Neural cell (in vitro differentiated cells): ENCODE data around the gene ARAP2. TPM values are rescaled to one million over a fixed set of nuclear protein-coding genes. Genes with fewer than 3 reads are reported as not detected.

Experiments
- H2AFZ ChIP-seq: fragments of 200-600, 300-800 bp; sonication (generic), shearing (Covaris generic); 2 replicates; pipeline ENCODE4 v1.6.0; 2014; ENCODE audit warnings: low read depth, mild to moderate bottlenecking, antibody characterized with exemption, low read length, moderate library complexity
- H3F3A ChIP-seq: fragments of 200-600 bp; shearing (Covaris generic); 2 replicates; pipeline ENCODE4 v1.6.1; 2016; ENCODE audit warnings: mild to moderate bottlenecking, moderate library complexity, mixed read lengths, antibody characterized with exemption, low read length; ENCODE audit not compliant: insufficient read depth, poor library complexity, severe bottlenecking
- H3K27ac ChIP-seq: fragments of 200-600, 300-800 bp; sonication (generic), shearing (Covaris generic); 2 replicates; pipeline ENCODE4 v1.5.1; 2014; ENCODE audit warnings: mild to moderate bottlenecking, low read length, moderate library complexity
- H3K27me3 ChIP-seq: fragments of 300-800, 200-600 bp; sonication (generic), shearing (Covaris generic); 2 replicates; pipeline ENCODE4 v1.6.0; 2014; ENCODE audit warnings: mild to moderate bottlenecking, low read depth, low read length, moderate library complexity; ENCODE audit not compliant: insufficient read depth
- H3K36me3 ChIP-seq: fragments of 300-800, 200-600 bp; sonication (generic), shearing (Covaris generic); 2 replicates; pipeline ENCODE4 v1.5.1; 2014; ENCODE audit warnings: mild to moderate bottlenecking, antibody characterized with exemption, low read length, moderate library complexity; ENCODE audit not compliant: insufficient read depth
- H3K4me2 ChIP-seq: fragments of 300-800, 200-600 bp; sonication (generic), shearing (Covaris generic); 2 replicates; pipeline ENCODE4 v1.6.0; 2014; ENCODE audit warnings: mild to moderate bottlenecking, low read length
- H3K4me3 ChIP-seq: fragments of 300-800, 200-600 bp; sonication (generic), shearing (Covaris generic); 2 replicates; pipeline ENCODE4 v1.5.1; 2014; ENCODE audit warnings: mild to moderate bottlenecking, low read length, moderate library complexity
- H3K79me2 ChIP-seq: fragments of 200-600 bp; shearing (Covaris generic); replicated peaks from 2 replicates; pipeline ENCODE4 v1.6.0; 2014; ENCODE audit warnings: mild to moderate bottlenecking, low read length, moderate library complexity; ENCODE audit not compliant: insufficient read depth
- H3K9ac ChIP-seq: fragments of 300-800, 200-600 bp; sonication (generic), shearing (Covaris generic); 2 replicates; pipeline ENCODE4 v1.6.1; 2016; ENCODE audit warnings: mild to moderate bottlenecking, low read length, mixed read lengths
- H3K9me2 ChIP-seq: fragments of 200-600 bp; shearing (Covaris generic); 2 replicates; pipeline ENCODE4 v1.6.1; 2016; ENCODE audit warnings: mild to moderate bottlenecking, low read length, mixed read lengths; ENCODE audit not compliant: insufficient read depth
- H3K9me3 ChIP-seq: fragments of 200-600, 300-800 bp; sonication (generic), shearing (Covaris generic); 2 replicates; pipeline ENCODE4 v1.6.1; 2016; ENCODE audit warnings: mild to moderate bottlenecking, mixed run types, low read length, moderate library complexity, mixed read lengths
- H4K20me1 ChIP-seq: fragments of 200-600 bp; shearing (Covaris generic); 2 replicates; pipeline ENCODE4 v1.6.1; 2016; ENCODE audit warnings: mild to moderate bottlenecking, mixed run types; ENCODE audit not compliant: insufficient read depth
- CTCF ChIP-seq: fragments of 450-650 bp; IDR thresholded peaks from 2 replicates; pipeline ENCODE4 v1.5.1; 2014; ENCODE audit warnings: antibody characterized with exemption, mild to moderate bottlenecking, moderate library complexity; ENCODE audit not compliant: poor library complexity, severe bottlenecking
- EP300 ChIP-seq: fragments of 450-650 bp; conservative IDR thresholded peaks from 2 replicates; pipeline ENCODE4 v1.6.1; 2014; ENCODE audit warnings: antibody characterized with exemption, mild to moderate bottlenecking, moderate library complexity; ENCODE audit not compliant: poor library complexity, severe bottlenecking
- EZH2 ChIP-seq: fragments of 200-600, 300-800 bp; shearing (Covaris generic), sonication (generic); IDR thresholded peaks from 2 replicates; pipeline ENCODE4 v1.6.1; 2014; ENCODE audit warnings: antibody characterized with exemption, low read length, borderline replicate concordance, mild to moderate bottlenecking; ENCODE audit not compliant: insufficient read depth, poor library complexity, severe bottlenecking
- MXI1 ChIP-seq: fragments of 450-650 bp; conservative IDR thresholded peaks from 2 replicates; pipeline ENCODE4 v1.6.1; 2014; ENCODE audit warnings: antibody characterized with exemption, mild to moderate bottlenecking; ENCODE audit not compliant: poor library complexity, severe bottlenecking
- POLR2AphosphoS5 ChIP-seq: IDR thresholded peaks from 2 replicates; pipeline ENCODE4 v1.6.1; 2012
- RAD21 ChIP-seq: fragments of 450-650 bp; conservative IDR thresholded peaks from 2 replicates; pipeline ENCODE4 v1.6.1; 2014; ENCODE audit warnings: antibody characterized with exemption, mild to moderate bottlenecking, moderate library complexity
- REST ChIP-seq: IDR thresholded peaks from 2 replicates; pipeline ENCODE4 v1.6.1; 2012; ENCODE audit warnings: borderline replicate concordance
- SMC3 ChIP-seq: fragments of 450-650 bp; conservative IDR thresholded peaks from 2 replicates; pipeline ENCODE4 v1.6.1; 2014; ENCODE audit warnings: antibody characterized with exemption, mild to moderate bottlenecking, moderate library complexity; ENCODE audit not compliant: poor library complexity
- TAF1 ChIP-seq: IDR thresholded peaks from 2 replicates; pipeline ENCODE4 v1.6.1; 2012; ENCODE audit warnings: low read depth
- polyA plus RNA-seq: library from polyadenylated mRNA; depleted of rRNA; stranded (reverse); fragments of >200 nt; gene quantifications from 2 replicates; pipeline ENCODE4 v1.2.3, GENCODE V29; 2014

ARAP2 gene
- polyA plus RNA-seq, 1 donor from 2014 or later = 2.1 TPM

GRCh38 chr4:36029951-36030350 lies 214.4 kb downstream of the ARAP2 start:
- H3K4me3 ChIP-seq = no peak overlapping the region
- no peaks in the 10 kb centered on the region for H3F3A ChIP-seq

GRCh38 chr4:36027203-36027602 lies 217.1 kb downstream of the ARAP2 start:
- H3K36me3 ChIP-seq = no peaks in the 10 kb centered on the region
- no peaks in the 10 kb centered on the region for H3K9me2 ChIP-seq
- no peaks in the 10 kb centered on the region for H4K20me1 ChIP-seq
- no peak overlapping the region for H3K4me3 ChIP-seq
- H3K9ac ChIP-seq = no peak overlapping the region
- H3K9me3 ChIP-seq = no peaks in the 10 kb centered on the region
- no peak overlapping the region for H3K4me2 ChIP-seq
- H2AFZ ChIP-seq = no peak overlapping the region
- no peaks in the 10 kb centered on the region for H3K27me3 ChIP-seq
- no peak overlapping the region for H3K27ac ChIP-seq
- H3F3A ChIP-seq = no peaks in the 10 kb centered on the region
- H3K79me2 ChIP-seq = no peaks in the 10 kb centered on the region
- no peak for TF ChIP-seq RAD21
- TF ChIP-seq POLR2AphosphoS5 = no peak
- no peak for TF ChIP-seq SMC3
- no peak for TF ChIP-seq TAF1
- TF ChIP-seq MXI1 = no peak
- TF ChIP-seq EZH2 = no peak
- TF ChIP-seq EP300 = no peak
- no peak for TF ChIP-seq CTCF

More at GRCh38 chr4:36029951-36030350, 214.4 kb downstream of the ARAP2 start:
- Histone ChIP-seq H4K20me1 (no peaks in the 10 kb centered on the region), H3K9me2 (no peaks in the 10 kb centered on the region), H3K9me3 (no peaks in the 10 kb centered on the region), H2AFZ (no peak overlapping the region), H3K4me2 (no peak overlapping the region), H3K36me3 (no peaks in the 10 kb centered on the region), H3K9ac (no peak overlapping the region), H3K27me3 (no peaks in the 10 kb centered on the region), H3K79me2 (no peaks in the 10 kb centered on the region), H3K27ac (no peak overlapping the region)
- TF ChIP-seq EZH2 (no peak), RAD21 (no peak), SMC3 (no peak), CTCF (no peak), MXI1 (no peak), TAF1 (no peak), POLR2AphosphoS5 (no peak), REST (no peak), EP300 (no peak)
